Fibroblast of skin of right quadriceps (primary cell): ENCODE data around the gene FOXM1.

ENCODE experiments used
- DNase-seq: peaks from one replicate; pipeline ENCODE4 v3.0.0-alpha.2; 2013

FOXM1 gene

DNA sequence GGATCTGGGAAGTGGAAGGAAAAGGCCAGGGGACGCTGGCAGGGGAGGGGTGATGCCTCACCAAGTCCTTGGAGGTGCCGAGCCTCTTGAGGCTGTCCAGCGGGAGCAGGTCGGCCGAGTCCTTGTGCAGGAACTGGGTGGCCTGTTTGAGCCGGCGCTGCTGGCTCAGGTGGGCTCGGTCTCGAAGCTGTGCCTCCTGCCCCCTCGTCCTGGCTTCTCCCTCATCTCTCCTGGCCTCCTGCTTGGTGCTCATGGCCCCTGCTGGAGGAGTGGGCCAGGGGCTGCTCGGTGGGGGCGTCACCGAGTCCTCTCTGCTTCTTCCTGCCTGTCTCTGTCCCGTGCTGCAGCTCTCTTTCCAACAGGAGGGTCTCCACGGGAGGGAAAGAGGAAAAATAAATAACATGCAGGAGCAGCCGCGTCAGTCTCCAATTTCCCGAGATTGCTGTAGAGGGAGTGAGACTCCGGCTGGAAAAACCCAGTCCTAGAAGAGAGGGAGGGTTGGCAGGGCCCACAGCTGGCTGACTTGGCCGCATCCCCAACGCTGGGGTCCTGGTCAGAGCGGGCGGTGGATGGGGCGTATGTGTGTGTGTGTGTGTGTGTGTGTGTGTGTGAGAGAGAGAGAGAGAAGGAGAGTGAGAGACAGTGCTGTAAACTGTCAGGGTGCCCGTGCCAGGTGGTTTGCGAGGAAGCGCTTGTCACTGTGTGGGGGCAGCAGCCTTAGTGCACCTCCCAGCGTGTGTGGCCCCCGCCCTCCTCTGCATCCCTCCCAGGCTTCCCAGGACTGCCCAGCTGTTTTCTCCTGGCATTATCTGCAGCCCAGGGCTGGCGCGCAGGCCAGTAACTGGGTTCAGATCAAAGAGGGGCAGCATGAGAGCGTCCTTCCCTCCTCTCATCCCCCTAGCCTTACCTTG lies 42.1 kb downstream of the FOXM1 start, which contains the start of gene NRIP2:
Gene NRIP2 (minus strand): TSS at position 455 of the 911 bp plus-strand sequence. CDS start 52 bp downstream, at position 403.
- DNase-seq, result peak; percentile 48

DNA sequence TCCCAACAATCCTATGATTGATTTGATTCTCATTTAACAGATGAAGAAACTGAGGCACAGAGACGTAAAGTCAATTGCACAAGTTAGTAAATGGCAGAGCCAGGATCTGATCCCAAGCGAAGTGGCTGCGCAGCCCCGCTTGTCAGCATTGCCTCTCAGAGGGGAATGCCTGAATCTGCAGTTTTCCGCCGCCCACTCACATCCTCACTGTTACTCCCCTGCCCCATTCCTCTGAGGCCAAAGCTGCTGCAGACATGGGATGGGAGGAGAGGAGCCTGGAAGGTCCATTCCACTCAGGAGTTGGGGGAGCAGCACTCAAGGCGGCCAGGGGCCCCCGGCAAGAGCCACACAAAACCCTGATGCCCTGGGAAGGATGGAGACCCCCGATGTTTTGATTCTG lies 43.2 kb downstream of the FOXM1 start:
- DNase-seq, result no peak

DNA sequence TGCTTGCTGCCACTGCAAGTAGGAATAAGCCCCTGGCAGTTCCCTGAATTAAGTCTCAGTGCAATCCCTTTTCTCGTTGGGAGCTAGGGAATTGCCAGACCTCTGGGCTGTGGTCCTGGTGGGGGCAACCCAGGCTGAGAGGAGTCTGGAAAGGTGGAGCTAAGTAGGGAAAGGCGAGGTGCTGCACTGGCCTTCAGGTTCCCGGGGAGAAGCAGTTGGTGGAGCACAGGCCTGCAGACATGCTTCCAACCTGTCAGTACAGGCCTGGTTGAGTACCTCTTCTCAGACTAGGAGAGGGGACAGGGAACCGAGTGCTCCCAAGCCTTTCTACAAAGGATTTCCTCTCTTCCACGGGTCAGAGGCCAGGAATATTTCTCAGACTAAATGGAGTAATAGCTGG lies 43.6 kb downstream of the FOXM1 start:
- no peak for DNase-seq

DNA sequence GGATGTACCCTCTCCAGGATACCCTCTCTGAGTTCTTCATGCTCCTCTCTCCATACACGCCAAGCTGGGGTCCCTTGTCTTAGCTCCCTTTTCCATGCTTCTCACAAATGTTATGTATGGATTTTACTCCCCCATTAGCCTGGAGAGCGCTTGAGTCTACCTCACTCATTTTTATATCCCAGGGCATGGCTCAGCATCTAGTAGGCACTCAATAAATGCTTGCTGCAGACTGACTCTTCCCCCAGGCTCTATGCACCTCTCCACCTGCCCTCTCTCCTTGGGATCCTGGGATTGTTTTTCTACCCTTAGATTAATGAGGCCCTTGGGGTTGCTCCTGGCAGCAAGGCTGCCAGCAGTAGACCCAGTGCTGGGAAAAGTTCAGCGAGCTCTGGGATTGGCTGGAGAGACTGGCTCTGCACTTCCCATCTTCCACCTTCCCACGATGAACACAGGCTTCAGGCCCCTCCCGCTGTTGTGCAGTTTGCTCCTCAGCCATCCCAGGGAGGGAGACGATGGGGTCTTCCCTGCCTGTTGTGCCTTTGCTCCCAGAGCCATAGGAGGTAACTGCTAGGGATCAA lies 44.3 kb downstream of the FOXM1 start:
- no peak for DNase-seq

DNA sequence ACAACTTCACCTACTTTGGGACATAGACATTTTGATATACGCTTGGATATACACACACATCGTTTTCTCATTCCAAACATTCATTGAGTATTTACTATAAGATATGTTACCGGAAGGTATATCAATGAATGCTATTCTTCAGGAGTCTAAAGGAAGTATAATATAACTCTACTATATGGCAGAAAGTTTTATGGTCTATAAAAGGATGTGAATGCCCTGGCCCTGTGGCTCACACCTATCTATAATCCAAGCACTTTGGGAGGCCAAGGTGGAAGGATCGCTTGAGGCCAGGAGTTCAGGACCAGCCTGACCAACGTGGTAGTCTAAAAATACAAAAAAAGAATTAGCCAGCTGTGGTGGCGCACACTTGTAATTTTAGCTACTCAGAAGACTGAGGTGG lies 47.7 kb downstream of the FOXM1 start:
- no peak for DNase-seq

DNA sequence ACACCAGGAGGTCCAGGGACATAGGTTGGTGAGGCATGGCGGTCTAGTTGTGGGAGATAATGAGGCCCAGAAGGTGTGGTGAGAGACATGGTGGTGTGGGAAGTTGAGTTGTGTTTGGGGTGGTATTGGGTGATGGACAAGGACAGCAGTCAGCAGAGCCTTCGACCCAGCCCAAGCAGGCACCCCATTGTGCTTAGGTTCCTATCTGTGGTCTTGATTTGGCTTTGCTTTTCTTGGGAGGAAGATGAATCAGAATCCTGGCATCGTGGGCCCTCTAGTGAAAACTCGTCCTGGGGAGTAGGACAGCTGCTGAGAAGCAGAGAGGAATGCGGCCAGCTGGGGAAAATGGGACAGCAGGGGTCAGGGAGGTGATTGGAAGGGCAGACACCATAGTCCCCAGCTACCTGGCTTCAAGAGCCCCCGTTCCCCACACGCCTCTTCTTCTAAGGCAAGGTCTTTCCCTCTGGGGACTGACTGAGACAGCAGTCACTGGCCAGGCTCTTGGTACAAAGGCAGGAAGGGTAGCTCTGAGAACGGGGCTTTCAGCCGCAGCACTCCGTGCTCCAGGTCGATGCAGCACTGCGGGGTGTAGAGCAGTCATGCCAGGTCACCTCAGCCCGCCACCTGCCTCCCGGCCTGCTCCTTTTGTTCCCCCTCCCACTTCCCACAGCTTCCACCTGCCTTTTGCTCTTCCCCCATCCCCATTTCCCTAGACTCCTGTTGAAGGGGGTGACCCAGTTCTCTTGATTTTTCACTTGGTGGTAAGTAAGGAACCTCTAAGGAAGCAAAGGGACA lies 50.1 kb downstream of the FOXM1 start:
- no peak for DNase-seq

DNA sequence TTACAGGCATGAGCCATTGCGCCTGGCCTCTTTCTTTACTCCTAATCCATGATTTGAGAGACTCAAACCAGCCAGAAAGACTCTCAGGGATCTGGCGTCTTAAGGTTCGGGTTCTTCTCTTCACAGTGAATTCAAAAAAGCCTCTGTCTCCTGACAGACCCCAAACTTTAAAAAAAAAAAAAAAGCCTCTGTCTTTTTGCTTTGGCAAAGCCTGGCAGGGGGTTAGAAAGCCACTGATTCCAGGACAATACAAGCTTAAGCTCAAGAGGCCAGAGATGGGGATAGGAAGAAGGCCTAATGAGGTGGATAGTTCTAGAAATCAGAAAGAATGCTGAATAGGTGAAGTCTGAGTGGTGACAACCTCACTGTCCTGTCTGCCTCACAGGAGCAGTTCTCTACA lies 50.9 kb downstream of the FOXM1 start:
- DNase-seq, result no peak

DNA sequence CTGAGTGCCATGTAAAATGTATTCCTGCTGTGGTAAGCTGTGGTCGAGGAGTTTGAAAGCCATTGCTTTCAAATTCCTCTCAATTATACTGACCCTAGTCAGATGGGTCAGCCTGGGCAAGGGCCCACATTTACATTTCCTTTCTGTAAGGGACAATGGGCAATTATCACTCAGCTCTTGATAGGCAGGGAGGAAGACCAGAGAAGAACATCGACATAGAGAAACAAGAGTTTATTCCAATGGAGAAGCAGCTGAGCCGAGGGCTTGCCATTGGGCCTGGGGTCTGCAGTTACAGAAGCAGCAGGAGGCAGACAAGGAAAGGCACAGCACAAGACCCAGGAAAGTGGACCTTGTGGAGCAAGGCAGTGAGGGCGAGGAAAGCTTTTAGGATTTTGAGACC lies 51.8 kb downstream of the FOXM1 start:
- DNase-seq, result no peak

DNA sequence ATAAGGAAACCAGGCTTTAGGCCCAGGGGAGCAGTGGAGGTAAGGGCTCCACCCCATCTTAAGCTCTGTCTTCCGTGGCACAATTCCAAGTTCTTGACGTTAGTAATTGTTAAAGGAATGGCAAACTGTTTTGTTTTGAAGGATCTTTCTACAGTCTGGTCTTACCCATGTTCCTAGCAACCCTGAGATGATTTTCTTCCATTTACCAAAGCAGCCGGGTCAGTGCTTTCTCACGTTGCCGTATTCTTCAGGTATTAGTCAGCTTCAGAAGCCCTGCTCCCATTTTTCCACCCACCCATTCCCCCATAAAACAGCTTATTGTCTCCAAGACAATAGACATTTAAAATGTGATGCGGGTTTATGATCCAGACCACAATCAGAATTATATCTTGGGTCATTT lies 52.4 kb downstream of the FOXM1 start:
- no peak for DNase-seq

DNA sequence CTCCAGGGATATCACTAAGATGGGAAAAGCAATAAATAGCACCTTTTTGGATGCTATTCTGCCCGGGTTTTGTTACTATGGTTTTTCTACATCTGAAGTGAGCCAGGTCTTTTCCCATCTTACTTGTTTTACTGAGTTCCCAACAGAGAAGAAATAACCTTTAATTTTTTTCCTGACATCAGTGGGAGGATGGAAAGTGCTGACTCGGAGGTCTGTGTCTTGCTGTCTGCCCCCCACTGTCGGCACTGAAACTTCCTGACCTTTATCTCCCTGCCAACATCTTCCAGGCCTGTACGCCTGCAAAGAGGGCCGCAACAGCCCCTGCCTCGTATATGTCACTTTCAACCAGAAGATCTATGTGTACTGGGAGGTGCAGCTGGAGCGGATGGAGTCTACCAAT lies 53.5 kb downstream of the FOXM1 start:
- DNase-seq, result no peak

DNA sequence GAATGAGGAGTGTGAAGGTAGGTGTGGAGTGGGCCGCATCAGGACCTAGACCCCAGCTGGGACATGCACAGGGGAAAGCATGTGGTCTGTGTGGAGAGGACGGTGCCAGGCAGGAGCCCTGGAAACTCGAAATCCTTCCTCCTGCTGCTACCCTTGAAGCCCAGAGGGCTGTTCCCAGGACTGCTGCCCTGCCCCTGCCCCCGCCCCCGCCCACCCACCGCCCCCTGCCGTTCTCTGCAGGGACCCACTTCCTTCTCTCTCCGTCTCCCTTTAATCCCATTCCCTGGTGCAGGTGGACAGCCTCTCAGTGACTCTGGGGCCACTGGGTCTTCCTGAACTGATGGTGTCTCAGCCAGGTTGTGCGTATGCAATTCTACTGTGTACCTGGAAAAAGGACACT lies 56.5 kb downstream of the FOXM1 start:
- DNase-seq, result no peak

DNA sequence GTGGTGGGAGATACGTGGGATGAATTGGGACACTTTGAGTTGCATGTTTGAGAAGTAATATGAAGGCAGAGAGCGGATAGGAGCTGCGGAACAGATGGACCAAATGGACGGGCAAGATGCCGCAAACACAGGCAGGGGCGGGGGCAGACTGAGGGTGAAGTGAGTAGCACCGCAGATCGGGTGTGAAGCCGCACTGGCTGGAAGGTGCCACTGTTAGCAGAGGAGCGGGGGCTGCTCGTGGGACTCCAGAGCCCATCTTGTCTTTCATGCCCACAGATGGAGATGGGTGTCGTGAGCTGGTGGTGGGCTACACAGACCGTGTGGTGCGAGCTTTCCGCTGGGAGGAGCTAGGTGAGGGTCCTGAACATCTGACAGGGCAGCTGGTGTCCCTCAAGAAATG lies 57.2 kb downstream of the FOXM1 start:
- no peak for DNase-seq

DNA sequence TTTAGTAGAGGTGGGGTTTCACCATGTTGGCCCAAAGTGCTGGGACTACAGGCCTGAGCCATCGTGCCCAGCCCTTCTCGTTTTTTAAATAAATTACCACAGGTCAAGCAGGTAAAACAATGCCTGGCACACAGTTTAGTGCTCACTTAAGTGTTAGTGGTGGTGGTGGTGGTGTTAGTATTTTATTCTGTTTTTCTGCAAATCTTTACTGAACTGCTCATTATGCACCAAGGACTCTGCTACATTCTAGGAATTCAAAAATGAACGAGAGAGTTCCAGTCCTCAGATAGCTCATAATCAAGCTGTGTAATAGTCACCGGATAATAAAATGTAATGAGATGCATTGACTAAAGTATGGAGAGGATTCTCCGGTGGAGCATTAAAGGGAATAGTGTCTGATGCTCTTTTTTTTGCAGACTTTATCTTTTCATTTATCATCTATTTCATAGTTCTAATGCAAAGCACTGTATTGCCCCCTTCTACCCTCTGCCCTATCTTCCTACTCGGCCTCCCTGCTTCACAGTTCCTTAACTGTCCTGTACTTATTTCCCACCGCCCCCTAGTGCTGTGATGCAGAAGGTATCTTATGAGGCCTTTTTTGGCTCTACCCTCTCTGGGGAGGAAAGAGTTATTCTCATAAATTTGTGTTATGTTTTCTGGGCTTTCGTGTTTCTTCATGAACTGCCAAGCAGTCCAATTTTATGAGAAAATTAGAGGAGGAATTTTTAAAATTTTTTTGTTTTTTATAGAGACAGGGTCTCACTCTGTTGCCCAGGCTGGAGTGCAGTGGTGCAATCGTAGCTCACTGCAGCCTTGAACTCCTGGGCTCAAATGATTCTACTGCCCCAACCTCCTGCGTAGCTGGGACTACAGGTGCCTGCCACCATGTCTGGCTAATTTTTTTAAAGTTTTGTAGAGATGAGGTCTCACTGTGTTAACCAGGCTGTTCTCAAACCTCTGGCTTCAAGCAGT lies 63.5 kb downstream of the FOXM1 start:
- peak; percentile 69 for DNase-seq

DNA sequence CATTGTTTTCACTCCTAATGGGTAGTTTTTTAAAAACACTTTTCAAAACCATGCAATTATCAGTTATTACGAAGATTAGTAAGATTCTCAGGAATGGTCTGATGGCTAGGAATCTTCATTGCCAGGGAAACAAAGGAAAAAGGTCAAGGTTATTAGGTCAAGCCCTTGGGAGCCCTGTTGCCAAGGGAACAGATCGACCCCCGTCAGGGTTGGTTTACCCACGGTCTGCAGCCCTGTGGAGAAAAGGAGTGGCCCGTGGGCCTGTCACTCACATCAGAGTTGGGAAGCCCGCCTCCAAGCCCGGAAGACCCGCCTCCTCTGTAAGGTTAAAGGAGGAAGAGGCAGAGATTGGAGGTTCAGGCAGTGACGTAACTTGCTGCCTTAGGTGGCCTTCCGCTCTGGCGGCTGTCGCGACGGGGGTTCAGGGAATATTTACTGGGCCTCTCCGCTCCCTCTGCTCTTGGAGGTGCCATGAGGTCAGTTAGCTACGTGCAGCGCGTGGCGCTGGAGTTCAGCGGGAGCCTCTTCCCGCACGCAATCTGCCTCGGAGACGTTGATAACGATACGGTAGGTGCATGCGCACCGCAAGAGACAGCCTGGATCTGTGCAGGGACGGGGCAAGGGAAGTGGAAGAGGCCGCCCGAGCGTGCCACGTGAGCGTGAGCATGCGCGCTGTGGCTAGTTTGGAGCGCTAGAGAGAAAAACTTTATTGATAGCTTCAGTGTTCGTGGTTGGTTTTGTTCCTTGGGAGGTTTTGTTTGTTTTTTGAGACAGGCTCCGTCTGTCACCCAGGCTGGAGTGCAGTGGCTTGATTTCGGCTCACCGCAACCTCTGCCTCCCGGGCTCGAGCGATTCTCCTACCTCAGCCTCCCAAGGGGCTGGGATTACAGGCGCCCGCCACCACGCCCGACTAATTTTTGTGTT lies 64.4 kb downstream of the FOXM1 start, which contains the start of gene ITFG2:
Gene ITFG2 (plus strand): TSS at position 379 of the 924 bp plus-strand sequence. CDS start 93 bp downstream, at position 472.
- DNase-seq, result peak; percentile 99

DNA sequence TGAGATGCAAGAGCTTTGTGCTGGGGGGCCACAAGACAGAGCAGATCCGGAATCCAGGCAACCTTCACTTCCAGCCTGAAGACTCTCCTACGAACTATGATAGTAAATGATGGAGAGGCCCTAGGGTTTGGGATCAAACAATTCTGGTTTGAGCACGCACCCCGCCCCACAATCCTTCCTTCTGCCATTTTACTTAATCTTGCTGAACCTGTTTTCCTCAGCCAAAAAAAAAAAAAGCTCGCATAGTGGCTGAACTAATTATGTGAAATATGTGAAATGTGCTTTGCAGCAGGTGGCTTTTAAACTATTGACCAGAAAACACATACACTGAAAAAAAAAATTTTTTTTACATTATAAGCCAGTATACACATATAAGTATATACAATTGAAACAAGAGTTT lies 65.2 kb downstream of the FOXM1 start:
- DNase-seq, result no peak
